Measurements from ENCODE around the gene STARD13.

The STARD13 gene

DNA sequence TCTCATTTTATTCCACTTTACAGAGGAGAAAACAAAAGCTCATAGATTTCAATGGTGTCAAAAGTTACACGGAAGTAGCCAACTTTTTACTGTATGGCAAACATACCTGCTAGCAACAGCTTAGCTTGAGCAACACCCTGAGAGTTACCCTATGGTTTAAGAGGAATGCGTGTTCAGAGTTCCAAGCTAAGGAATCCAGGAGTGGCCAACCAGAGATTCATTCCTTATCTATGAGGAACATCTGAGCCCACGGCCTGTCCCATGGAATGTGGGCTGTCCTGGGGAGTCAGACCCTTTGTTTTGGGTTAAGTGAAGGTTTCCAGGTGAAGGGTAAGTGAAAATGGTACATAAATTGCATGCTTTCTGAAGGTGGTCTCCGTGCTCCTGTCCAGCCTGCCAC, 67.5 kb downstream of the STARD13 start:
- no peak for DNase-seq

DNA sequence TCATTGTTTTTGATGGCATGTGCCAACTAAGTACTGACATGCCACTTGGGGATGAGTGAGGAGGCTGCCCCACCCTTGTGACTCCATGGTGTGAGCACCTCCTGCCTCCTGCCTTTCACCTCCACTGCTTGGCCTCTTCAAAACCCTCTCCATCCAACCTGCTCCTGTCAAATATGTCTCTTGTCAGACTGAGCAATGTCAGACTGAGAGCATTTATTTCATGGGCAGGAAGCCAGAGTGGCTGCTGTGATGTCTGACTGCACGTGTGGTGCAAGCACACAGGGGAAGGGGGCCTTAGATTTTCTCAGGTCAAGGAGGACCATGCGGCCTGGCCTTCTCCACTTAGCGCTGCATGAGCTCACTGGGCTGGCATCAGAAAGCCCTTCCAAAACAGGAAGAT, 68.3 kb downstream of the STARD13 start:
- DNase-seq, result no peak

DNA sequence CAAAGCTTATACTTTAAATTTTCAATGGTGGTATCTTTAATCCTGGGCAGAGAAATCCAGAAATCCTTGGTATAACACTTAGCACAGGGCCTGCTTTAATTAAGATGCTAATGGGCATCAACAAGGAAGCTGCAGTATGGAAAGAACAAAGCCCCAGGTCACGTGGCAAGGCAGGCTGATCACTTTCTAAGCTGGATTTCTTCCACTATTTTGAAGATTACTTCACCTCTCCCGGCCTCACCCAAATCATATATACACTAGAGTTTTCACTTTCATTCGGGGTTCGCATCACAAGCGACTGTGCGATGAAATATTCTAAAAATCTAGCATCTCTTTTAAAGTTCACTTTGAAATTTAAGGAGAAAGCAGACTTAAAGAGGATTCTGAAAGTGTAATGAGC, 71.8 kb downstream of the STARD13 start:
- no peak for DNase-seq

DNA sequence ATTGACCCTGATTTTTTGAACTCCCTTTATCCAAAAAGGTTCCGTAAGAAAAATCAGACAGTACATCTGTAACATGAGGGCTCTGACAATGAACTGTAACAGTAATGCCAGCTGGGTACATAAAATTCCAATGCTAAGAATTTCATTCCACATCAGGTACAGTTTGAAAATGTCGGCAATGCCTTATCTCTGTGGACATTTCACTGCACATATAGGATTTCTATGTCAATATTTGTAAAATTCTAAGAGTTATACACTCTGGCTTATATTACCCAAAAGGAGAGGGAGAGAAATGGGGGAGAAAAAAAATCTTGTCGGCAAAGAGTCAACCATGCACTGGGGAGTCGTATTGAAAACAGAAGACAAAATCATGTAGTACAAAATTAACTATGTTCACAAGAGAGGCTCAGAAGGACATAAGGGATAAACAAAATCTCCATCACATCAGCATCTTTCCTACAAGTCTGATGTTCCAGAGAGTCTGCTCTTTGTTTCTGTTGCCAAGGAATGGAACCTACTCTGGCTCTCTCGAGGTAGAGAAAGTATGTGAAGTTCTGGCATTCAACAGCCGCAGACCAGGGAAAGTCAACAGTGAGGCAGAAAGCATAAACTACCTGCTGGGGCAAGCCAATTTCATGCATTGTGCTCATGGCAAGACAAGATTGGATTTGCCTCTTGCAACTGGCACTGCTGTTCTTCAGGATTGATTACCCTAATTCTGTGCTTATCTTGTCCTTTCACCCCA, 72.4 kb downstream of the STARD13 start:
- DNase-seq, result no peak

DNA sequence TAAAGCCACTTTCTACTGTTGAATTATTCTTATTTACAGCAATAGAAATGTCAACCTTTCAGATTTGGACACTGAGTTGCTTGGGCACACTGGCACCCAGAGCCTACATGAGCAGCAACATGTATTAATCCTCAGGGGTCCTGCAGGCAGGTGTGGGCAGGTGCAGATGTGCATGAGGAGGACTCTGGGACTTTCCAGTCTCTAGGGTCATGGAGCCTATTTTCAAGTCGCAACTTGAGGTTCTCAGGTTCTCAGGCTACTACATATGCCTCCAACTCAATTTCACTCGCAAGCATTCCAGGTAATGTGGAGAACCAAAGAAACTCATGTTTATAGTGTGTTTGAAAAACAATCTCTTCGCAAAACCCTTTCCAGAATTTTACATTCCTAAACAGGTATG, 73.2 kb downstream of the STARD13 start:
- no peak for DNase-seq

DNA sequence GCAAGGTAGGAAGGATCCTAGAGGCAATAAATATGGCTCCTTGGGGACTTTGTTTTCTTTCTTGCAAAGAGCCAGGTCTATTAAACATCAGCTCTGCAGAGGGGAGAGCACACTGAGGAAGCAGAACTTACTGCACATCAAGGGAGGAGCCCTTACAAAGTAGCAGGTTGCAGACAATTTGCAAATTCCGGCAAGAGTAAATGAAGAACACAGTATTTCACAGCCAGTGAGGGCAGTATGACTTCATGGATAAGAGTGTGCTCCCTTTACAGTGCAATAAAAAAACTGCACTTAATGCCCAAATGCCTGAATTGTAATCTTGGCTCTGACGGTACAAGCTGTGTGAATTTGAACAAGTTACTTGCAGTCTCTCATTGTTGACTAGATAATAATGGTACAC, 75.5 kb downstream of the STARD13 start:
- DNase-seq, result no peak

DNA sequence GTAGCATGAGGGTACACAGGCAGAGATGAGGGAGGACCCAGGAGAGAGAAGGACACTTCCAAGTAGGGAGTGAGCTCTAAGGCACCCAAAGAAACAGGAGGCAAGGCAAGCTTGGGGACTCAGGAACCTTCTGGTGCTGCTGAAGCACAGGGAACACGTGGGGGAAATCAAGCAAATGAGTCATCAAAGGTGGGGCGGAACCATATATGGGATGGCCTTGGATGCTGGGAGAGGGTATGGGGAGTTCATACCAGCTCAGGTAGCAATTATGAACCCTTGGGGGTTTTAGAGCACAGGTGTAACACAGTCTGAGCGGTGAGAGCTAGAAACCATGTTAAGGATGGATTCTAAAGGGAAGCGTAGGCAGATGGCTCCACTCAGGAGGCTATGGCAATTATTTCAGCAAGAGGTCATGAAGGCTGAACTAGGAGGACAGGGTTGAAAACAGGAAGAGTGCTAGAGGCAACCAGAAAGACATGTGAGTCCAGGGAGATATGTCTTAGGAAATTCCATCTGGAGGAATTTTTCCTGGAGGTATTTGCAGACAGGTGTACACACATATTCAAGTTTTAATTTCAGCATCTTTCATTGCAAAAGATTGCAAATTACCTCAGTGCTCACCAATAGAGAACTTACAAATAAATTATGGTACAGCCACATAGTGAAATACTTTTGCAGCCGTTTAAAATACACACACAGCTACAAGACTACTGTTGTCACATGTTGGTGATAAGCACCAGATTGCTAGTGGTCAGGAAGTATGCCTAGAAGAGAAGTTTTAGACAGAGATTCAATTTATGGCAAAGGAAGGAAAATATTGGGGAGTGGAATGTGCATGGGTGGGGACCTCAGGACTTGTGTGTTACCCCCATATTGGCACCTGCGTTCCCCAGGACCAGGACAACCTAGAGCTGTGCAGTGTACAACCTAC, 77.0 kb downstream of the STARD13 start:
- no peak for DNase-seq

DNA sequence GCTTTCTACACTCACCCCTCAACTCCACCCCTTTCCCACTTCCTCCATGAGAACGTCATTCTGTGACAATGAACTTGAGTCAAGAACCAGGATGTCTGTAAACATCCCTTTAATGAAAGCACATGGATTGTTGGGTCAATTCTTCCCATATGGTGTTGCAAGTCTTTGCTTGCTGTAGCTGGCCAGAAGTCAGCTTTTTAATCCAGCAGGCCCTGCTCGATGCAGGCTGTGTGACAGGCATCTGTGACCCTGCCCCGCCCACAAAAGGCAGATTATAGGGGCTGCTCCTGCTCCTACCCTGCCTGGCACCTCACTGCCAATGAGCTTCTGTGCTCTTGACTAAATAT, 78.0 kb downstream of the STARD13 start:
- DNase-seq, result peak; percentile 59

DNA sequence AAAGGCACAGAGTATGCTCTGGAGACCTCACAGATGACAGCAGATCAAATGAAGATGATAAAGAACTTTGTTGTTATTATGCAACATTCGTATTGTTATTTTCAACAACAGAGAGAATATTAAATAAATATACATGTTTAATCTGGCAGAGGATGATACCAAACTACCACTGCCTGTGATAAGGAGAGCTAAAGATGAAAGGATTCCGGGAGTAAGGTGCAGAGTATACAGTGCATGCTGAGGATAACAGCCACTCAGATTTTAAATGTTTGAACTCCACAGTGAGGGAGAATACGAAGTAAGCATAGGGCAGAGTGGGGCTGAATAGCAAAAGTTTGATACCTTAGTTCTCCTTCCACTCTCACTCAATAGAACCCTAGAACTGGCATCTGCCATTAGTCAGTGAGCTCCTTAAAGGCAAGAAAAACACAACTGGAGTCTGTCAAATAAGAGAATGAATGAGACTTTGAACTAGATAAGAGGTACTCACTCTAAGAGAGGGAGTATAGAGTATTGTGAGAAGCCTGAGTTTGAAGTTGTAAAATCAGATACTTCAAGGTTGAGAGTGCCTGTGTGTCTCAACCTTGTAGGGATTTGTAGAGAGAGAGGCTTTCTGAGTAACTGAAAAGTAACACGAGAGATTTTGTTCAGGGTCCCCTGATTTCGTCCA, 78.5 kb downstream of the STARD13 start:
- DNase-seq, result no peak

DNA sequence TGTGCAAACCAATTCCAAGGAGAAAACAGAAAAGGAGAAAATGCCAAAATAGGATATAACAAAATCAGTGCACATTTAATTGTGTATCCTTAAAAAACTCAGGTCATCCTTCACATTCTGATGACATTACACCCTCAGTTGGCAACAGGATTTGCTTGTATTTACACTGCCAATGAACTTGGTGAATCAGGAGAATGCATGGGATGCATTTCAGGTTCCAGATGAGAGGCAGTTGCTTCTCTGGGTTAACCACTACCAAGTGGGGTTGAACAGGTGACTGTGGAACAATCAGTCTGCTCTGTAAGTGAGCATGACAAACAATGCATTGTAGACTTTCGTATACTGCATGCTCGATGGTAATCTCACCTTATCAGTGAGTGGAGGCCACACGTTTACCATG, 79.1 kb downstream of the STARD13 start:
- no peak for DNase-seq

DNA sequence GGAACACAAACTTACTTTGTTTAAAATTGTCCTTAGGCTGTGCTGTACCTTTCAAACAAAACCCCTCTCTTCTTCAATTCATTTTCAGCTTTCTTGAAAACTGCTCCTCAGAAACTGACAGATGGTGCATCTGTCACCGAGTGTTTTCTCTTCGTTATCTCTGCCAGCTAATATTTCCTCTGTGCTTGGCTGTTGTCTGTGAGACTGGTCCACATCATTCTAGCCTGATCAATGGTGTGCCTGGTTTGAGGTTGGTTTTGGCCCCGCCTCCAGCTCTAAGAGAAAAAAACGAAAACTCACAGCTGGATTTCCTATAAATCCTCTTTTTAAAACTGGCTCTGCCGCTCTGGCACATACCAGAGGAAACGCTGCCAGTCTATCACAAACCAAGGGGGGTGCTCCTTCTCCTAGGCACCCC, 79.7 kb downstream of the STARD13 start:
- peak; percentile 65 for DNase-seq

DNA sequence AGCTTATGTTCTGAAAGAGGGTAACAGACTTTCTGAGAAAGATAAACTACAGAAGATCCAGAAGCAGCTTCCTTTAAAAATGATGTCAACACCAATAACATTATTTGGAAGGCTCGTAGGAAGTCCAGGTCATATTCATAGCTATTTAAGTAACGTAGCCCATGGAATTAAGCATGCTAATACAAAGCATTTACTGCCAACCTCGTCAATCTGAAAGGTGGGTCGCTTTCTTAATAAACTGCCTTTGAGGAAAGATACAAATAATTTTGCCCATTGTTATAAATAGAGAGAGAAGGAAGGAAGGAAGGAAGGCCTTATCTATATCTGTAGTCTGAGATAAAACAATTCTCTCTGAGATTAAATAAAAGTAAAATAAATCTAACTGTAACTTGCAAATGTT, 80.3 kb downstream of the STARD13 start:
- DNase-seq, result no peak

DNA sequence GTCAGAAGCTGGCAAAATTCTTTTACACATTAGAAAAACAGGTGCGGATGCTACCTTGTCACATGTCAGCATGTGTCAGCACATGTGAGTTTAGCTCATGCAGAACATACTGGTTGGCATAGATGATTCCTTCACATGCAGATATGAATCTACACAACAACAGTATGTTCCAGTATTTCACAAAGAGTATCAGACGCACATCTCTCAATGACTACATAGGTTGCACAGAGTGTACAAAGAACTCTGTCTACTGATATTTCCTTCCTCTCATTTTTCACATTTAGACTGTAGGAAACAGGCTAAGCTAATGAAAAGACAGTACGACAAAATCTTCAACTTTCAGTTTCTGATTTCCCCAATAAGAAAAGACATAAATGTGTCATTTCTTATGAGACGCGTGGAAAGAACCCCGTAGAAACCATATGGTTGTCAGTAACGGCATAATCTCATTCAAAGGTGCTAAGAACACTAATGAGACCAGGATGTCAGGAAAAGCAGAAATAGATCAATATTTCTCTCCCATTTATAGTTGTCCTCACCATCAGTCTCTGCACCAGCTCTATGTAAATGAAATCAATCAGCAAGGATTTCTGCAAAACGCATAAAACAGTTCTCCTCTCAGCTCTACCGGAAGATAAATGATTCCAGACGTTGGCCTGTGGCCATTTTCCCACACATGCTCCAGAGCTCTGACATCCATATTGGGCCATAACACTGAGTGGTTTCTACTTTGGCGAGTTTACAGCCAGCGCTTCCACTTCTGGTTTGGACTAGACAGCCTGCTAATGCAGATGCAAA, 81.2 kb downstream of the STARD13 start:
- DNase-seq, result no peak

DNA sequence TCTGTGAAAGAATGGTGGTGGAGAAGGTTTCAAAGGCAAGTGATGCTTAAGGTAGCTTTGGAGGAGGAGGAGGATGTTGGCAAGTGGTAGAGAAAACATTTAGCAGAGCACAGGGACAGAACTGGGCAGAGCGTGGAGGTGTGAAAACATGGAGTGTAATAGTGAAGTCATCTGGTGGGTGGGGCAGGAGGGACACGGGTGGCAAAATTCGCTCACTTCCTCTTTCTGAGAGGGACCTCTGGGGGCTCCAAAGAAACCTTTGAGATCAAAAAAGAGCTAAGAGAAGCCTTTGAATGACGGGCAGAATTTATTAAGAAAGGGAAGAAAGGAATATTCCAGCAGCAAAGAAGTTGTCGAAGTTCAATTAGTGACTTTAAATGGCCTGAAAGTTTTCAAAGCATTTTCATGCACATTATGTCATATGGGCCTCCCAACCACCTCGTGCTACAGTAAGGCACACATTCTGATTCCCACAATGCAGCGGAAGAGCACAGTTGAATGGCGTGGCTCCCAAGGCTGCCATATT, 82.8 kb downstream of the STARD13 start:
- DNase-seq, result no peak

DNA sequence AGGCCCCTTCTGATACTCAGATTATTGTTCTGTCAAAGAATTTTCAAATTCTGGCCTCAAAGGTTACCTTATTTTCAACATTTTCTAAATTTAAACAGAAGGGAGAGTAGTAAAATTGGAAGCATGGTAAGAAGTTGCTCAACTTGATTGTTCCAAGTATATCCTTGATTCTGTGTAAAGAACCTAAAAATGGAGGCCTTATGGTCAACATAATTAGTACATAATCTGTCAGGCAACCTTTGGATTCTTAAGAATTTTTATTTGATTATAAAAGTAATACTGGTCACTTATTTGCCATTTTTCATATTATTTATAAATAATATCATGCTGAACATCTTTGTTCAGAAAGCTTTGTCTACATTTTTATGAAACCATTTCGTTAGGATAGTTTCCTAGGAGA, 83.9 kb downstream of the STARD13 start:
- DNase-seq, result no peak

DNA sequence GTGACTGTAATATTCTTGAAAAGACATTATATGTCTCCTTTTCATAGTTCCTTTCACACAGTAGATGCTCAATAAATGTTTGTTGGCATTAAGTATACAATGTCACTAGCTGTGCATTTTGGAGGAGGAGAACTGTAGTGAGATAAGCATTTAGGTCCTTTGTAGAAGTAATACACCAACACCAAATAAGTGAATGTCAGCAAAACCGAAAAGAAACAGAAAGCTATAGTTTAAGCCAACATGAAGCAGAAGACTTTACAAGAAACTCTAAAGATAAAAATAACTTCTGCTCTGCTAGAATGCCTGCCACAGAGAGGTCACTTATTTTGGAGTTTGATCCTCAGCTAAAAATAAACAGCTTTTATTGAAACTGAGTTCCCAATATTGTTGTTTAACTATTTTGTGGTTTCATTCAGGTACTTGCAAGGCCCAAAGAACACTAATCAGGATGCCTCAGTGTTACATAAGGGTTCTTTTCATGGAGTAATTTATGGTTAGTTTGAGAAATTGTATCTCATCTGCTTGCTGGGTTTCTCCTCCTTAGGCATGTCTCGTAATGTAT, 86.2 kb downstream of the STARD13 start:
- no peak for DNase-seq

DNA sequence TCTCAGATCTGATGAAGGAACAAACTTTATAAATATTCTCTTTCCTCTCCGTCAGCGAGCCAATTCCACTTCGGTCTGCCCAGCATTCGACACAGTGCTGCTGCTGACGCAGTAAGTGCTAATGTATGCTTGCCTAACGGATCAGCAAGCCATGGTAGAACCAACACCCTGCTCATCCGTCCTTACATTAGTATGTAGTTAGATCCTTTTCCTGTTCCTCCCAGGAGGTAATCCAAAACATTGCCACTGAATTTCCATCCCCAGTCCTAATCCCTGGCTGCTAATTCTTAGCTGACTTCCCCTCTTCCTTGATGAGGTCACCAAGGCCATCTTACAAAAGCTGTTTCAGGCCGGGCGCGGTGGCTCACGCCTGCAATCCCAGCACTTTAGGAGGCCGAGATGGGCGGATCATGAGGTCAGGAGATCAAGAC, 88.0 kb downstream of the STARD13 start:
- DNase-seq, result no peak

DNA sequence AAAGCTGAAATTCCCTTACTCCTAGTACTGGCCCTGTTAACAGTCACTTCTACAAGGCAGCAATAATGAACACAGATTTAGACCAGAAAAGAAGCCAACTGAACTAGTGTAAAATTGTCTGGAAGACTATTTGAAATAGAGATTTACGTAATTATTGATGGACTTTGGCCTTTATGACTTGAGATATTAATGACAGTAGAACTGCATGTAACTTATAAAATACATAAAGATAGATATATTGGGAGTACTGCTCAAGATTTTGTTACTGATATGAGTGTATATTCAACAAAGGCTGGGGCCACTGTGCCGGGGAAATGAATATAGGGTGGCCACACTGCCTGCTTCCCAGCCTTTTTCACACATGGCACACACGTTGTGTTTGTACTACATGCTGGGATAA, 88.8 kb downstream of the STARD13 start:
- DNase-seq, result no peak

DNA sequence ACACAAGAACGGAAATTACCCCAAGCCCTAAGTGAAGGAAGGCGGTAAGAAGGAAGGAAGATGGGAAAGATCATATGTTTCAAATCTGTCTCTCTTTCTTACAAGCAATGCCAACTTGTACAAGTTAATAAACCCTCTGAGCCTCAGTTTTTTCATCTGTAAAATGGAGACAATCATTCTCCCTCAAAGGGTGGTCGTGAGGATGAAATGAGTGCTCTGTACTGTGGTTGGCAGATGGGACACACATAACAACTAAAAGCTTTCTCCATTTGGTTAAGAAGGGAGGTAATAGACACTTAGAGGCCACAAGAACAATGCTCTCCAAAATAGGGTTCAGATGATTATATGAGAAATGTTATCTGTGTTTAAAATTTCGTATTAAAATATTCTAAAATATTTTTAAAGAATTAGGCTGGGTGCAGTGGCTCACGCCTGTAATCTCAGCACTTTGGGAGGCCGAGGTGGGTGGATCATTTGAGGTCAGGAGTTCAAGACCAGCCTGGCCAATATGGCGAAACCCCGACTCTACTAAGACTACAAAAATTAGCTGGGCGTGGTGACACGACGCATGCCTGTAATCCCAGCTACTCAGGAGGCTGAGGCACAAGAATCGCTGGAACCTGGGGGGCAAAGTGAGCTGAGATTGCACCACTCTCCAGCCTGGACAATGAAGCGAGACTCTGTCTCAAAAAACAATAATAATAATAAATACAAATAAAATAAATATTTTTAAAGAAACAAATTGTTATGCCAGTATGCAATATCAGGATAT, 89.7 kb downstream of the STARD13 start:
- DNase-seq, result no peak

DNA sequence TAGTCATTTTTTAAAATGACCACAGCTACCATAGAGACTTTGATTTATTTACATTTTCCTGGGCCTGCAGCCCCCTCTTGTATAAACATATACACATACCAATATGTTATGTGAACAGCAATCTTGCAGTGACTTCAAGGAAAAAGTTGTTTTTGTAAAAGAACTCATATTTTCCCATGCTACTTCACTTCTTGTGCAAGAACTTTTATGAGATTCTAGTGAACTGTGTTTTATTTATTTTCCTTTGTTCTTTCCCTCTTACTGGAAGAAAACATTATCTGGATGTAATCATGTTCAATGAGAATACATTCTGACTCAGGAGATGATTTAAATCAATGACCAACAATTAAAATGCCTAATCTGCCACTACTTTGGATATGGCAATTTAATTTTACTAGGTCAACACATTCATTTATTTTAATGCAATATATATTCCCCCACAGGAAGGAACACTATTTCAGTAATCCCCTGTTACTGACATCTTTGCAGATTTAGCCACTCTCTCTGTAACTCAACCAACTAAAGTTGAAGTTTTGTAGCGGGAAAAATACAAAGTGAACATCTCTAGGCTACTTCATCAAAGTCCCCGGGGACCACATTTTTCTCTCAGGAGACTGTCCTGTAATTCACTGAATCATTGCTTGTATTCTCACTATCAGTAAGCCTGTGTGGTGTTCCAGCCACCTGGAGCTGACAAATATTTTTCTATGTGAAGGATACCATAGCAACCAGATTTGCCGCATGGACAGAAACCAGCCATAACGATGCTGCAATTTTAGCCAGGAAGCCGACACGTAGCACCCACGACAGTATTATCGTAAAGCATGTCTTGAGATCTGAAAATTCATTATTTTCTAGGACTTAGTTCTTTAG, 90.5 kb downstream of the STARD13 start:
- no peak for DNase-seq

Data from NCI-H524 treated with DMSO at 0.1 percent for 48 hours (cell line).